ENCODE data around the gene TNS3. TPM values are rescaled to one million over a fixed set of nuclear protein-coding genes. Genes with fewer than 3 reads are reported as not detected.

TNS3 gene
- total RNA-seq, 1 donor from 2014 or later, result 168 TPM

DNA sequence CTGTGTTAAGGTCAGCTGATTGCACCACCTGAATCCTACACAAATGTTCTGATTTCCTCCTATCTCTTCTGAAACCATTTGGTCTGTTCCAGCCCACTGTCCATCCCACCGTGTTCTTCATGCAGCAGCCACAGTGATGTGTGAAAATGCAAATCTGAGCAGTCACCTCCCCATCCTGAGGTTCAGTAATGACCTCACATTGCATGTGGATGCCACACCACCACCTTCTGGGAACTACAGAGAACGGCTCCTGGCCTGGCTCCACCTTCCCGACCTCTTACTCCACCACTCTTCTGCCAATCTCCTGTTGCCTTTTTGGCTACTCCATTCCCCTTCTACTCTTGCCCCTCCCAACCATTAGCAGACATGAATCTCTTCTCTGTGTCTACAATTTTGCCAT, 244.4 kb downstream of the TNS3 start:
- H3K27me3 ChIP-seq, result no peaks in the 10 kb centered on the region
- no peak overlapping the region for H3K27ac ChIP-seq
- H3K9me3 ChIP-seq, result no peaks in the 10 kb centered on the region
- intact Hi-C loops (cut with DNase I), result no loop called here
- H3K4me3 ChIP-seq, result no peak overlapping the region
- peak; percentile 48 for ATAC-seq
- H3K36me3 ChIP-seq, result peaks cover 29% of the 10 kb centered on the region
- peaks cover 24% of the 10 kb centered on the region for H3K4me1 ChIP-seq
- TF ChIP-seq CTCF (IDR thresholded peaks at IDR 0.05), result no peak
- DNase-seq, result no peak

DNA sequence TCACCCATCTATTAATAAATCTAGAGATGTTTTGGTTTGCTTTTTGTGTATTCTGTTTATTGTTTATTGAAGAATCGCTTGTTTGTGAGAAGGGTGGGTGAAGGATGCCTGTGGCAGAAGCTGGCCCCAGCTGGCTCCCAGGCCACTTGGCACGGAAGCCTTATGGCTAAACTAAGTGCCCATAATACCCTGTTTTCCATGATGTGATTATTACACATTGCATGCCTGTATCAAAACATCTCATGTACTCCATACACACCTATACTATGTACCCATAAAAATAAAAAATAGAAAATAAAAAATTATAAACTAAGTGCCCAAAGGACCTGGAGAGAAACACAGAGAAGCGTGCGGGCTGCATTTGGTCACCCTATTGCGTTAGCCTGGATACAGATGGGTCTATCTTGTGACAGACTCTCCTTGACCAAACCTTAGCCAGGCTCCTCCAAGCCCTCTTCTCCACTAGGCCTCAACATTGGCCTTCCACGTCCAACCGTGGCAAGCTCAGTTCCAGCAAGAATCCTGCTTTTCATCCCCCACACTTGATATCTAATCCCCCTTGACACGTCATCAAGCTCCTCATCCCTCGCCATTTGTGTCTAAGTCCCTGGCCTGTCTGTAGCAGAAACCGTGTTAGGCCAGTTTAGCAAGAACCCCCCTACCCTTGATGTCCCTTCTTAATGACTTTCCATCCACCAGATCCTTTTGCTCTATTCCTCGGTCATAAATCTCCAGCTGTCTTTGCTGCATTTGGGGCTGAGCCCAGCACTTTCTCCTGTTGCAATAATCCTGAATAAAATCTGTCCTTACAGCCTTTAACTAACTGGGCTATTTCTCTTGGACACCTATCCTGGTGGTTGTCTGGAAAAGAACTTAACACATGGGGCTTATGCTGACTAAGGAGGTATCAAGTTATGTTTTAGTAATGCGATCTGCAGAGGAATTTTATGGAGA, 245.2 kb downstream of the TNS3 start:
- intact Hi-C loops (cut with DNase I), result no loop called here
- DNase-seq, result peak; percentile 25
- Histone ChIP-seq H3K27me3 (no peaks in the 10 kb centered on the region), H3K9me3 (no peaks in the 10 kb centered on the region), H3K27ac (no peak overlapping the region), H3K36me3 (peaks cover 23% of the 10 kb centered on the region), H3K4me1 (peaks cover 27% of the 10 kb centered on the region), H3K4me3 (no peak overlapping the region)
- ATAC-seq, result no peak
- TF ChIP-seq CTCF (IDR thresholded peaks at IDR 0.05), result no peak

DNA sequence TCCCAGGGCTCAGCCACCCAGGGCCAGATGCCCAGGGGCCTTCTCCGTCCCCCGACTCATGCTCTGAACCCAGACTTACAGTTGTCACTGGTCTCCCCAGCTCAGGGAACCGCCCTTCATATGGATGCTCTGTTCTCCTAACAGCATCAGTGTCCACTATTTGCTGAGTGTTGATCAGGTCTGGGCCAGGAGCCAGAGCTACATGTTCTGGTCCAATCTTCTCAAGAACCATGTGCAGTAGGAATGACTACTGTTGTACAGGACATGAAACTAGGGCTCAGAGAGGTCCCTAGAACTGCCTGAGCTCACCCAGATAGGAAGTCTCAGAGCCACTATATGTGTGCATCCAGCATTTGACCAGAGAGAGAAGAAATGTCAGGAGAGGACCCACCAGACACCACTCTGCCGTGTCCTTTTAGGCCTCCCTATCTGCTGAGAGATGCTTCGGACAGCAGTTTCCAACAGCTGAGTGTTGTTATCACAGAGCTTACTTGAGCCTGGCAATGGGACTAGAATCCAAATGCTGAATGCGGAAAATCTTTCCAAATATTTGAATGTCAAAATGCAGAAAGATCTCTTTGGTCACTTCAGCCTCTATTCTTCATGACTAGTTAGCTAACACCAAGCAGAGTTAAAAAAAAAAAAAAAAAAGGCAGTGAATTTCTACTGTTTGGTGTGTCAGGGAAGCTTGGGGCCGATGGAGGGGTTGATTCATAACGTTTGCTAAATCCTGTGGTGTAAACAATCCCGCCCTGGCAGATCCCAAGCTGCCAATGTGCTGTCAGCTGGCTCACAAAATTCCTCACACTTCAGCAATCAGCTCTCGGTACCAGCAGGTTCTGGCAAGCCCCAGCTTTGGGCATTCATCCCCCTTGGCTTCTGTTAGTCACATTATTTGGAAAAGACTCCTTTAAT, 246.1 kb downstream of the TNS3 start:
- Histone ChIP-seq H3K27ac (peak overlapping the region; percentile 39), H3K9me3 (no peaks in the 10 kb centered on the region), H3K4me3 (no peak overlapping the region), H3K4me1 (peaks cover 33% of the 10 kb centered on the region), H3K27me3 (no peaks in the 10 kb centered on the region), H3K36me3 (peaks cover 15% of the 10 kb centered on the region)
- intact Hi-C loops (cut with DNase I), result no loop called here
- DNase-seq, result no peak
- peak; percentile 33 for ATAC-seq
- no peak for TF ChIP-seq CTCF (IDR thresholded peaks at IDR 0.05)

DNA sequence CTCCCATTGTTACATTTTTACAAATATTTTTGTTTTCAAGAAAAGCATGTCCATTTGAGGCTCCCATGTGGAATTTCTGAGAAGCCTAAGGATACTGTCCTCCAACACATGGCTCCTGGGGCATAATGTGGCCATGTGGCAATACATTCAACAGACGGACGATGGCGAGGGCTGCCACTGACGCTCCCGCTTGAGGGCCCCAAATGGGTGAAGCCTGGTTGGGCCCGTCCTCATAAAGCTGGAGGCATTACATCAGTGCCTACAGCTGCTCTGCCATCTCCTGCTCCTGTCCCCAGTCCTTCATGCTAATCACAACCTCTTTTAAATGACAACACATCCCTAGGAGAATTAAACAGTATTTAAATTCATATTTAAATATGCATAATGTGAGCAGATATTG, 246.8 kb downstream of the TNS3 start:
- Histone ChIP-seq H3K4me1 (peaks cover 40% of the 10 kb centered on the region), H3K36me3 (peaks cover 19% of the 10 kb centered on the region), H3K27me3 (no peaks in the 10 kb centered on the region), H3K4me3 (no peak overlapping the region), H3K27ac (no peak overlapping the region), H3K9me3 (no peaks in the 10 kb centered on the region)
- ATAC-seq (no peak), DNase-seq (no peak)
- no peak for TF ChIP-seq CTCF (IDR thresholded peaks at IDR 0.05)
- intact Hi-C loops (cut with DNase I), result no loop called here

DNA sequence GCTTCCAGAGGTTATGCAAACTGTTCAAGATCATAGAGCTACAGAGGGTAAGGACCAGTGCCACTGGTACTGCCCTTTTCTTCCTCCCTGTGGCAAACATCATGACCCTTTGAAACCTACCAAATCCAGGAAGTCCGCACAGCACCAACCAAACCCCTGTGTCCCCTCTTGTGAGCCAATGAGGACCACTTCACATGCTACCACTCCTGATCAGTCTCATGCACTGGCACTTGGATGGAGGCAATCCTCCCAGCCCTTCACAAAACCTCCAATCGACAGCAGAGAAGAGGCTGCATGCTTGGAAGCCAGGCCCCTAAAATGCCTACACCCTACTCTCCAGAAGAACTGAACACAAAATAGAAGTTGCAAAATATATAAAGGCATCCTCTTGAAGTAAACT, 248.0 kb downstream of the TNS3 start:
- ATAC-seq (no peak), DNase-seq (no peak)
- TF ChIP-seq CTCF (IDR thresholded peaks at IDR 0.05), result no peak
- Histone ChIP-seq H3K4me1 (peaks cover 49% of the 10 kb centered on the region), H3K9me3 (no peaks in the 10 kb centered on the region), H3K36me3 (peaks cover 27% of the 10 kb centered on the region), H3K4me3 (no peak overlapping the region), H3K27ac (no peak overlapping the region), H3K27me3 (no peaks in the 10 kb centered on the region)
- intact Hi-C loops (cut with DNase I), result no loop called here
